Left lung (tissue), 10 donors: ENCODE measurements around the gene FBLN1. TPM values are rescaled to one million over a fixed set of nuclear protein-coding genes. Genes with fewer than 3 reads are reported as not detected.
A peak's percentile ranks its signal among the peaks of the same experiment; 100 is the strongest.

Source experiments
- ATAC-seq: fragments of 200-7000 bp; cut with Tn5 transposase; one replicate; pipeline ENCODE4 v1.9.1; 2020; ENCODE audit warnings: moderate library complexity
- DNase-seq, 4 donors: peaks; one replicate each; pipeline ENCODE4 v3.0.0-alpha.2; 2013 to 2020
- H3K27ac ChIP-seq, 2 donors: fragments of 200-600 bp; sonication (generic) in 1 of 2; one replicate each; pipeline versions ENCODE4 v1.5.0 to v1.8.0; 2020 to 2021
- H3K27me3 ChIP-seq, 2 donors: fragments of 200-600 bp; sonication (generic) in 1 of 2; one replicate each; pipeline versions ENCODE4 v1.5.0 to v1.8.0; 2020 to 2021
- H3K36me3 ChIP-seq, 2 donors: fragments of 200-600 bp; sonication (generic) in 1 of 2; one replicate each; pipeline versions ENCODE4 v1.5.0 to v1.8.0; 2020 to 2021
- H3K4me1 ChIP-seq, 2 donors: fragments of 200-600 bp; one replicate each; pipeline ENCODE4 v1.8.0; 2021
- H3K4me3 ChIP-seq, 2 donors: fragments of 200-600 bp; sonication (generic) in 1 of 2; one replicate each; pipeline versions ENCODE4 v1.5.0 to v1.8.0; 2020 to 2021; ENCODE audit warnings: mild to moderate bottlenecking in 1 of 2
- H3K9me3 ChIP-seq, 2 donors: fragments of 200-600 bp; sonication (generic) in 1 of 2; one replicate each; pipeline versions ENCODE4 v1.5.0 to v1.8.0; 2020 to 2021
- intact Hi-C, 2 donors: fragments of 100-400 bp; cut with DNase I; formaldehyde crosslinking; loops; one replicate each; pipeline versions ENCODE4 v1.11.2 to v1.14.2; 2022
- polyA plus RNA-seq, 6 donors: library from polyadenylated mRNA; unstranded; fragments of 120-200 nt; gene quantifications; one replicate each; pipeline ENCODE4 v1.2.1, GENCODE V29; 2013; ENCODE audit not compliant: insufficient read length in 6 of 6
- total RNA-seq, 2 donors: library from RNA; stranded (reverse); fragmentation: NEBNext Ultra II Directional; extraction: Animal tissue kit (Norgen Biotek cat#: 25700); gene quantifications; one replicate each; pipeline ENCODE4 v1.2.1, GENCODE V29; 2021
- TF ChIP-seq, protein P1 (sequence below), 2 donors: fragments of 200-600 bp; sonication (generic) in 1 of 2; IDR thresholded peaks; one replicate each; pipeline versions ENCODE4 v1.5.0 to v1.8.0; 2021; ENCODE audit warnings: antibody characterized with exemption in 2 of 2
- donor health status: DM: no; HTN: yes; CAD: no.
- donor health status: DM: no; HTN: no; CAD: no.

Gene FBLN1
- total and polyA plus RNA-seq, 8 donors, result 287 to 447 (median 312) TPM

DNA sequence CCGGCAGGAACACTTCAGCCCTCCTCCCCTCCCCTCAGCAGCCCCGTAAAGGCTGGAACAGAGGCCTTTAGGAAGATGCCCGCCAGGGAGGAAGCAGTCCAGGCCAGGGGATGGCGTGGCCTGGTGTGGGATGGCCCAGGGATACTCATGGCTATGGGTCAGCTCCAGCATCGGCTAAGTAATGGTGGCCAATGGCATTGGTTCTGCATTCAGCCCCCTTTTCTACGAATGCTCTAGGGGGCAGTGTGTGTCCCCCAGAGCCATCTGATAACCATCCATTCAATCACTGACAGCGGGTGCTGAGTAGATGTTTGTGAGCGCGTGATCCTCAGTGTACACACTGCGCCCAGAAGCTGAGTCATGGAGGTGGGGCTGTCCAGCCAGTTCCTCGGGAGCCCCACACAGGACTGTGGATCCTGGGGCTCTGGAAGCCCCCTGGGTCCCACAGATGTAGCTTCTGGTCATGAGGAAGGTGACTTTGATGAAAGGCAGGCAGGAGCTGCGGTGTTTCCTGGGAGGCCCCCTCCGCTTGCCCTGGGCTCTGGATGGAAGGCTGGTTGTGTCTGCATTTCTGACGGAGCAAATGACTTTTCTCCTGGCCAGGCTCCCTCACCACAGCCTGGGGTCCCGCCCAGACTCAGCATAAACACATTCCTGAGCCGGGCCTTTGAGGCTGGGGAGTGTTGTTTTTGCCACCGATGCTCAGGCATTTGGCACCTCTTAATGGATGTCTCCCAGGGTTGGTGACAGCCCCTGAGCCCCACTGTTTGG is 46.5 kb downstream of the FBLN1 start:
- TF ChIP-seq, protein P1, sequence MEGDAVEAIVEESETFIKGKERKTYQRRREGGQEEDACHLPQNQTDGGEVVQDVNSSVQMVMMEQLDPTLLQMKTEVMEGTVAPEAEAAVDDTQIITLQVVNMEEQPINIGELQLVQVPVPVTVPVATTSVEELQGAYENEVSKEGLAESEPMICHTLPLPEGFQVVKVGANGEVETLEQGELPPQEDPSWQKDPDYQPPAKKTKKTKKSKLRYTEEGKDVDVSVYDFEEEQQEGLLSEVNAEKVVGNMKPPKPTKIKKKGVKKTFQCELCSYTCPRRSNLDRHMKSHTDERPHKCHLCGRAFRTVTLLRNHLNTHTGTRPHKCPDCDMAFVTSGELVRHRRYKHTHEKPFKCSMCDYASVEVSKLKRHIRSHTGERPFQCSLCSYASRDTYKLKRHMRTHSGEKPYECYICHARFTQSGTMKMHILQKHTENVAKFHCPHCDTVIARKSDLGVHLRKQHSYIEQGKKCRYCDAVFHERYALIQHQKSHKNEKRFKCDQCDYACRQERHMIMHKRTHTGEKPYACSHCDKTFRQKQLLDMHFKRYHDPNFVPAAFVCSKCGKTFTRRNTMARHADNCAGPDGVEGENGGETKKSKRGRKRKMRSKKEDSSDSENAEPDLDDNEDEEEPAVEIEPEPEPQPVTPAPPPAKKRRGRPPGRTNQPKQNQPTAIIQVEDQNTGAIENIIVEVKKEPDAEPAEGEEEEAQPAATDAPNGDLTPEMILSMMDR (IDR thresholded peaks at IDR 0.05), result no peak
- Histone ChIP-seq H3K4me1 (peaks cover 10 to 15% of the 10 kb centered on the region in 2 donors), H3K9me3 (no peaks in the 10 kb centered on the region), H3K4me3 (no peak overlapping the region), H3K27me3 (peaks cover 0 to 40% of the 10 kb centered on the region in 2 donors), H3K27ac (peak overlapping the region in 1 of 2 donors; percentile 57), H3K36me3 (no peaks in the 10 kb centered on the region)
- peak; percentile 35 for ATAC-seq
- DNase-seq, result peak in 1 of 4 donors; percentile 65
- intact Hi-C loops, result no loop called here

DNA sequence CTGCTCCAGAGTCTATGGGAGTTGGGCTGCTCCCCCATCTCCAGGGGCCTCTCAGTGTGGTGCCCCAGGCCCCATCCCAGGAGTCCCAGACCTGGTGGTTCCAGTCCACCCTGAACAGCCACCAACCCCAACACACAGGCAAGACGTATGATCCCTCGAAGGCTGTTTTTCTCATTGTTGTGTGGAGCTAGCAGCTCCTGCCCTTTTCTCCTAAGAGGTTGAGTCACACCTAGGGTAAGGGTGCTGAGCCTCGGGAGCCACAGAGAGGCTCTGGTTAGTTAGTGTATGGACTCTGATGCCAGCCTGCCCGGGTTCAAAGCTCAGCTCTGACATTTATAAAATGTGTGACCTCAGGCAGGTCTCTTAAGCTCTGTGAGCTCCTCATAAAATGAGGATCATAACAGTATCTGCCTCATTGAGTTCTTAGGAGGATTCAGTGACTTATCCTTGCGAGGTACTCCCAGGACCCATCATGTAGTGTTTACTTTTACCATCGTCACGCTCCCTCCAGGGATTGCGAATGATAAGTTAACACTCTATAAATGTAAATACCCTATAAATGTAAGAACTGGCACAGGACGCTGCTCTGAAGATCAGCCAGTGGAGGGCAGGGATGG is 47.2 kb downstream of the FBLN1 start:
- Histone ChIP-seq H3K27me3 (peaks cover 0 to 46% of the 10 kb centered on the region in 2 donors), H3K36me3 (no peaks in the 10 kb centered on the region), H3K4me3 (no peak overlapping the region), H3K9me3 (no peaks in the 10 kb centered on the region), H3K27ac (peak overlapping the region in 1 of 2 donors; percentile 57), H3K4me1 (peaks cover 10 to 15% of the 10 kb centered on the region in 2 donors)
- DNase-seq, result no peak
- intact Hi-C loops, result loop anchor here in 1 of 2 donors (5.0 to 10.0 kb wide), 2 partner anchors 108 to 275 kb away; no protein-coding TSS in a partner anchor
- ATAC-seq, result no peak
- TF ChIP-seq, protein P1 (IDR thresholded peaks at IDR 0.05), result no peak

GRCh38 chr22:45550416-45550815 is 47.7 kb downstream of the FBLN1 start:
- no peak for ATAC-seq
- Histone ChIP-seq H3K4me1 (peaks cover 10 to 15% of the 10 kb centered on the region in 2 donors), H3K27ac (no peak overlapping the region), H3K36me3 (no peaks in the 10 kb centered on the region), H3K9me3 (no peaks in the 10 kb centered on the region), H3K4me3 (no peak overlapping the region), H3K27me3 (peaks cover 0 to 46% of the 10 kb centered on the region in 2 donors)
- TF ChIP-seq, protein P1 (IDR thresholded peaks at IDR 0.05), result no peak
- no peak for DNase-seq
- intact Hi-C loops, result loop anchor here in 1 of 2 donors (5.0 to 10.0 kb wide), 2 partner anchors 108 to 276 kb away; no protein-coding TSS in a partner anchor

DNA sequence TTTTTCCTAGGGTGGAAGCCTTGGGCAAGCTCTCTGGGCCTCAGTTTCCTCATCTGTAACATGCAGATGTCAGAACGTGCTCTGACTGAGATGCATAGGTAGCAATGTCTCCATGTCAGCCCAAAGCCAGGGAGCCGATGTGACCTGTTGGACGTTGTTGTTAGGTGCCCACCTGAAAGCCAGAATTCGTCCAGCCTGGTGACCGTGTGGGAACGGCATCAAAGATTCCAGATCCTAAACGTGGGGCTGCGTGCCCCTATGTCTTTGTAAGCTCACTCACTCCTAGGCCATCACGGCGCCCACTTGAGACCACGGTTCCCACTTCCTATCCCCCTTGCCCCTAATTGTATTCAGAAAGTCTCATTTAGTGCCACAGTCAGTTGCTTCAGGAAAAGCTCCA is 48.2 kb downstream of the FBLN1 start:
- TF ChIP-seq, protein P1 (IDR thresholded peaks at IDR 0.05), result no peak
- peaks cover 0 to 46% of the 10 kb centered on the region in 2 donors for H3K27me3 ChIP-seq
- peaks cover 10 to 15% of the 10 kb centered on the region in 2 donors for H3K4me1 ChIP-seq
- H3K4me3 ChIP-seq, result no peak overlapping the region
- no peaks in the 10 kb centered on the region for H3K36me3 ChIP-seq
- no peak for DNase-seq
- no peaks in the 10 kb centered on the region for H3K9me3 ChIP-seq
- no peak for ATAC-seq
- H3K27ac ChIP-seq, result peak overlapping the region in 1 of 2 donors; percentile 72
- intact Hi-C loops, result loop anchor here in 1 of 2 donors (5.0 to 10.0 kb wide), 2 partner anchors 109 to 276 kb away; no protein-coding TSS in a partner anchor
